Measurements from ENCODE around the gene CACNG4. TPM values are rescaled to one million over a fixed set of nuclear protein-coding genes. Genes with fewer than 3 reads are reported as not detected.

CACNG4 gene
- total RNA-seq, 1 donor from 2014 or later: 0.34 TPM

- no peak overlapping the region for H3K9ac ChIP-seq
- H3K36me3 ChIP-seq: no peaks in the 10 kb centered on the region
- H3K4me3 ChIP-seq: no peak overlapping the region
- H3K27me3 ChIP-seq: no peaks in the 10 kb centered on the region
- H3K27ac ChIP-seq: no peak overlapping the region
- H3K9me3 ChIP-seq (ENCODE audit: low read depth): no peaks in the 10 kb centered on the region
- no peak for TF ChIP-seq EZH2phosphoT487 (IDR thresholded peaks at IDR 0.05)
- Mint-ChIP-seq H3K4me1 (peaks cover 34% of the 10 kb centered on the region), H3K9me3 (peaks cover 15% of the 10 kb centered on the region), H3K27me3 (ENCODE audit: insufficient read depth, low read depth) (peaks cover 20% of the 10 kb centered on the region), H3K36me3 (peaks cover 2% of the 10 kb centered on the region), H3K4me3 (no peak overlapping the region), H3K27ac (no peak overlapping the region)
- H4K20me1 ChIP-seq (ENCODE audit: low read depth): no peaks in the 10 kb centered on the region
- no peaks in the 10 kb centered on the region for H3K4me1 ChIP-seq
- no peaks in the 10 kb centered on the region for H3F3A ChIP-seq (ENCODE audit: low read depth)
- H3K79me2 ChIP-seq (ENCODE audit: low read depth): no peaks in the 10 kb centered on the region
- no peak overlapping the region for H2AFZ ChIP-seq (replicated peaks)
- H3K4me2 ChIP-seq: no peak overlapping the region
- no peak for DNase-seq (ENCODE audit: low spot score)
Observed at GRCh38 chr17:66947311-66947710, 17.2 kb upstream of the CACNG4 start.

GRCh38 chr17:66948061-66948750, 16.3 kb upstream of the CACNG4 start:
- TF ChIP-seq EZH2phosphoT487 (IDR thresholded peaks at IDR 0.05) (no peak), CTCF (IDR thresholded peaks at IDR 0.05) (no peak), EZH2 (IDR thresholded peaks at IDR 0.05) (no peak)
- H3K9ac ChIP-seq: no peak overlapping the region
- no peaks in the 10 kb centered on the region for H3K9me3 ChIP-seq (ENCODE audit: low read depth)
- no peak for DNase-seq (ENCODE audit: low spot score)
- Mint-ChIP-seq H3K27ac (no peak overlapping the region), H3K4me1 (peaks cover 33% of the 10 kb centered on the region), H3K9me3 (peaks cover 15% of the 10 kb centered on the region), H3K27me3 (ENCODE audit: insufficient read depth, low read depth) (peaks cover 20% of the 10 kb centered on the region), H3K4me3 (no peak overlapping the region), H3K36me3 (peaks cover 2% of the 10 kb centered on the region)
- H3K36me3 ChIP-seq: no peaks in the 10 kb centered on the region
- H3K79me2 ChIP-seq (ENCODE audit: low read depth): no peaks in the 10 kb centered on the region
- no peaks in the 10 kb centered on the region for H3F3A ChIP-seq (ENCODE audit: low read depth)
- H3K4me3 ChIP-seq: no peak overlapping the region
- H3K4me1 ChIP-seq: no peaks in the 10 kb centered on the region
- no peak overlapping the region for H2AFZ ChIP-seq (replicated peaks)
- H3K27me3 ChIP-seq: no peaks in the 10 kb centered on the region
- H3K27ac ChIP-seq: no peak overlapping the region
- H4K20me1 ChIP-seq (ENCODE audit: low read depth): no peaks in the 10 kb centered on the region
- H3K4me2 ChIP-seq: no peak overlapping the region

GRCh38 chr17:66949501-66949900, 15.0 kb upstream of the CACNG4 start:
- no peak for TF ChIP-seq EZH2 (IDR thresholded peaks at IDR 0.05)
- TF ChIP-seq EZH2phosphoT487 (IDR thresholded peaks at IDR 0.05): no peak
- TF ChIP-seq CTCF (IDR thresholded peaks at IDR 0.05): no peak
- H3K27ac Mint-ChIP-seq: no peak overlapping the region
- H3K9me3 Mint-ChIP-seq: peaks cover 15% of the 10 kb centered on the region
- no peak overlapping the region for H3K4me3 ChIP-seq
- H3K36me3 Mint-ChIP-seq: peaks cover 2% of the 10 kb centered on the region
- H3K4me2 ChIP-seq: no peak overlapping the region
- H3K4me1 Mint-ChIP-seq: peaks cover 23% of the 10 kb centered on the region
- H3K27me3 ChIP-seq: no peaks in the 10 kb centered on the region
- H3K9me3 ChIP-seq (ENCODE audit: low read depth): no peaks in the 10 kb centered on the region
- no peaks in the 10 kb centered on the region for H4K20me1 ChIP-seq (ENCODE audit: low read depth)
- H3K79me2 ChIP-seq (ENCODE audit: low read depth): no peaks in the 10 kb centered on the region
- no peaks in the 10 kb centered on the region for H3K36me3 ChIP-seq
- no peaks in the 10 kb centered on the region for H3K4me1 ChIP-seq
- H2AFZ ChIP-seq (replicated peaks): no peak overlapping the region
- H3K4me3 Mint-ChIP-seq: no peak overlapping the region
- DNase-seq (ENCODE audit: low spot score): no peak
- H3K27ac ChIP-seq: no peak overlapping the region
- H3K27me3 Mint-ChIP-seq (ENCODE audit: insufficient read depth, low read depth): peaks cover 17% of the 10 kb centered on the region
- H3F3A ChIP-seq (ENCODE audit: low read depth): no peaks in the 10 kb centered on the region
- H3K9ac ChIP-seq: no peak overlapping the region

GRCh38 chr17:66950325-66950724, 14.2 kb upstream of the CACNG4 start:
- TF ChIP-seq CTCF (IDR thresholded peaks at IDR 0.05) (no peak), EZH2 (IDR thresholded peaks at IDR 0.05) (no peak), EZH2phosphoT487 (IDR thresholded peaks at IDR 0.05) (no peak)
- Histone ChIP-seq H3K9me3 (ENCODE audit: low read depth) (no peaks in the 10 kb centered on the region), H3K4me3 (no peak overlapping the region), H3K4me2 (no peak overlapping the region), H3F3A (ENCODE audit: low read depth) (no peaks in the 10 kb centered on the region), H3K27me3 (no peaks in the 10 kb centered on the region), H3K9ac (no peak overlapping the region), H3K79me2 (ENCODE audit: low read depth) (no peaks in the 10 kb centered on the region), H3K36me3 (no peaks in the 10 kb centered on the region), H4K20me1 (ENCODE audit: low read depth) (no peaks in the 10 kb centered on the region), H3K27ac (no peak overlapping the region), H2AFZ (replicated peaks) (no peak overlapping the region), H3K4me1 (no peaks in the 10 kb centered on the region)
- H3K27ac Mint-ChIP-seq: no peak overlapping the region
- H3K9me3 Mint-ChIP-seq: peaks cover 15% of the 10 kb centered on the region
- H3K36me3 Mint-ChIP-seq: peaks cover 2% of the 10 kb centered on the region
- peaks cover 17% of the 10 kb centered on the region for H3K4me1 Mint-ChIP-seq
- no peak for DNase-seq (ENCODE audit: low spot score)
- no peak overlapping the region for H3K4me3 Mint-ChIP-seq
- peaks cover 17% of the 10 kb centered on the region for H3K27me3 Mint-ChIP-seq (ENCODE audit: insufficient read depth, low read depth)
